Endothelial cell of umbilical vein (primary cell): ENCODE measurements around the gene RNFT2. TPM values are rescaled to one million over a fixed set of nuclear protein-coding genes. Genes with fewer than 3 reads are reported as not detected.

Experiments used
- BruUV-seq: library from RNA; stranded (reverse); fragments of 400-500 nt; replicated peaks from 2 replicates; lab custom pipeline; 2021; lab: Mats Ljungman, UMichigan
- CTCF ChIA-PET: fragments of 300-600, 350-600 bp; sonication (Branson Sonifier 250); formaldehyde crosslinking; loops from one replicate; lab custom pipeline; 2021; ENCODE audit warnings: antibody characterized with exemption, inconsistent platforms; lab: Charles Lee
- POLR2A ChIA-PET: fragments of 300-600, 350-600 bp; sonication (Branson Sonifier 250); formaldehyde crosslinking; loops from one replicate; lab custom pipeline; 2021; ENCODE audit warnings: antibody characterized with exemption, inconsistent platforms; lab: Charles Lee
- DNase-seq: peaks from one replicate; pipeline ENCODE4 v3.0.0-alpha.2; 2011; ENCODE audit warnings: low read depth, low spot score
- FAIRE-seq: peaks from 2 replicates; lab custom pipeline; 2011; peaks lifted over from hg19 to GRCh38; lab: Jason Lieb, UNC
- H2AFZ ChIP-seq: 2 replicates; pipeline ENCODE4 v1.6.0; 2012; ENCODE audit warnings: low read depth, low read length, control low read depth, inconsistent platforms
- H3K27ac ChIP-seq: 2 replicates; pipeline ENCODE4 v1.5.1; 2011; ENCODE audit warnings: low read depth, mild to moderate bottlenecking, control low read depth, low read length, moderate library complexity; ENCODE audit not compliant: insufficient read depth
- H3K27me3 ChIP-seq, 2 experiments: 2 replicates each; pipeline versions ENCODE4 v1.6.0 to v1.6.1; 2011; ENCODE audit warnings: low read length in 2 of 2, mixed read lengths in 1 of 2; ENCODE audit not compliant: control insufficient read depth in 2 of 2, insufficient read depth in 2 of 2
- H3K36me3 ChIP-seq, 2 experiments: 2 replicates in 1 of 2; 3 replicates in 1 of 2; pipeline ENCODE4 v1.5.1; 2011; ENCODE audit warnings: low read length in 2 of 2, mild to moderate bottlenecking in 1 of 2, moderate library complexity in 1 of 2; ENCODE audit not compliant: control insufficient read depth in 2 of 2, insufficient read depth in 2 of 2; ENCODE audit errors: extremely low read depth in 1 of 2
- H3K4me1 ChIP-seq: 3 replicates; pipeline ENCODE4 v1.5.1; 2011; ENCODE audit warnings: mild to moderate bottlenecking, low read length; ENCODE audit not compliant: control insufficient read depth, insufficient read depth; ENCODE audit errors: extremely low read depth
- H3K4me2 ChIP-seq: 2 replicates; pipeline ENCODE4 v1.6.1; 2011; ENCODE audit warnings: low read length, control low read depth, mixed read lengths; ENCODE audit not compliant: insufficient read depth
- H3K4me3 ChIP-seq, 3 experiments: fragments of 200-600 bp in 1 of 3; sonication (generic), shearing (Covaris generic) in 1 of 3; replicated peaks in 1 of 3; 2 replicates each; pipeline ENCODE4 v1.5.1; 2011 to 2016; ENCODE audit warnings: control low read depth in 3 of 3, low read length in 3 of 3, mild to moderate bottlenecking in 2 of 3, inconsistent platforms in 1 of 3, low read depth in 1 of 3, moderate library complexity in 1 of 3; ENCODE audit not compliant: insufficient read depth in 1 of 3
- H3K79me2 ChIP-seq: 2 replicates; pipeline ENCODE4 v1.6.0; 2012; ENCODE audit warnings: low read length, inconsistent platforms; ENCODE audit not compliant: control insufficient read depth, insufficient read depth
- H3K9ac ChIP-seq: replicated peaks from 2 replicates; pipeline ENCODE3; 2011; ENCODE audit warnings: low read length, control low read depth; ENCODE audit not compliant: insufficient read depth; ENCODE audit errors: extremely low read depth
- H3K9me1 ChIP-seq: replicated peaks from 3 replicates; pipeline ENCODE4 v1.6.0; 2011; ENCODE audit warnings: mild to moderate bottlenecking, low read length; ENCODE audit not compliant: control insufficient read depth, insufficient read depth; ENCODE audit errors: extremely low read depth
- H3K9me3 ChIP-seq: replicated peaks from 2 replicates; pipeline ENCODE4 v1.5.1; 2012; ENCODE audit warnings: low read length, inconsistent platforms; ENCODE audit not compliant: control insufficient read depth, insufficient read depth
- H4K20me1 ChIP-seq: replicated peaks from 2 replicates; pipeline ENCODE3; 2011; ENCODE audit warnings: mild to moderate bottlenecking, low read length; ENCODE audit not compliant: control insufficient read depth, insufficient read depth; ENCODE audit errors: extremely low read depth
- CTCF ChIP-seq, 2 donors: IDR thresholded peaks; 1 replicate in 1 of 2; 2 replicates in 1 of 2; pipeline ENCODE4 v1.5.1; 2011; ENCODE audit warnings: low read length in 2 of 2, mild to moderate bottlenecking in 2 of 2, moderate library complexity in 2 of 2, control low read depth in 1 of 2, inconsistent platforms in 1 of 2, low read depth in 1 of 2; ENCODE audit not compliant: insufficient read depth in 1 of 2; ENCODE audit errors: extremely low read depth in 1 of 2
- EZH2 ChIP-seq: IDR thresholded peaks from 2 replicates; pipeline ENCODE4 v1.6.1; 2012; ENCODE audit warnings: borderline replicate concordance, low read depth, mild to moderate bottlenecking, moderate library complexity, low read length, inconsistent platforms; ENCODE audit not compliant: severe bottlenecking
- FOS ChIP-seq: IDR thresholded peaks from 2 replicates; pipeline ENCODE4 v1.6.1; 2011; ENCODE audit warnings: mild to moderate bottlenecking, low read length, moderate library complexity, borderline replicate concordance; ENCODE audit not compliant: insufficient read depth
- GATA2 ChIP-seq: IDR thresholded peaks from 2 replicates; pipeline ENCODE4 v1.7.0; 2011; ENCODE audit warnings: low read depth, mild to moderate bottlenecking, moderate library complexity, mixed read lengths, low read length; ENCODE audit not compliant: insufficient read length, insufficient read depth
- JUN ChIP-seq: IDR thresholded peaks from 2 replicates; pipeline ENCODE4 v1.6.1; 2011; ENCODE audit warnings: borderline replicate concordance, low read depth; ENCODE audit not compliant: insufficient read length, insufficient read depth
- MYC ChIP-seq: IDR thresholded peaks from one replicate; pipeline ENCODE4 v1.6.1; 2011; ENCODE audit warnings: mild to moderate bottlenecking, low read depth, low read length
- POLR2A ChIP-seq: IDR thresholded peaks from 2 replicates; pipeline ENCODE4 v1.6.1; 2012; ENCODE audit warnings: low read depth, mild to moderate bottlenecking, control low read depth, low read length
- POLR2AphosphoS5 ChIP-seq: IDR thresholded peaks from 2 replicates; pipeline ENCODE4 v1.6.1; 2012; ENCODE audit warnings: low read depth, mild to moderate bottlenecking, control low read depth, low read length, moderate library complexity; ENCODE audit not compliant: insufficient read depth
- dilution Hi-C: fragments of 300-500 bp; cut with MboI; formaldehyde crosslinking; loops from one replicate; pipeline ENCODE4 v1.15.0; 2019; ENCODE audit warnings: low sequenced_read_pairs; ENCODE audit not compliant: extremely low pct_ligation_motif_present
- intact Hi-C: fragments of 100-400 bp; cut with micrococcal nuclease; formaldehyde crosslinking; loops from one replicate; pipeline ENCODE4 v1.10.0; 2022
- polyA plus RNA-seq, 4 experiments: library from polyadenylated mRNA; depleted of rRNA in 3 of 4; stranded (reverse) in 3 of 4; unstranded in 1 of 4; fragments of >200 nt; gene quantifications; 2 replicates each; pipeline versions ENCODE4 v1.2.1 to v1.2.3, GENCODE V29; 2011 to 2012; ENCODE audit warnings: missing spikeins in 1 of 4
- total RNA-seq: library from RNA; stranded (reverse); gene quantifications from 2 replicates; pipeline ENCODE4 v1.2.3, GENCODE V29; 2021
- TF ChIP-seq, protein P1 (sequence below): IDR thresholded peaks from 2 replicates; pipeline ENCODE4 v1.6.1; 2011; ENCODE audit not compliant: insufficient read depth, insufficient read length

The RNFT2 gene
- total and polyA plus RNA-seq, 2 donors (not counting 3 experiments of a cell fraction or from before 2014, with no cell fraction given) = 1.4 to 6.6 TPM

DNA sequence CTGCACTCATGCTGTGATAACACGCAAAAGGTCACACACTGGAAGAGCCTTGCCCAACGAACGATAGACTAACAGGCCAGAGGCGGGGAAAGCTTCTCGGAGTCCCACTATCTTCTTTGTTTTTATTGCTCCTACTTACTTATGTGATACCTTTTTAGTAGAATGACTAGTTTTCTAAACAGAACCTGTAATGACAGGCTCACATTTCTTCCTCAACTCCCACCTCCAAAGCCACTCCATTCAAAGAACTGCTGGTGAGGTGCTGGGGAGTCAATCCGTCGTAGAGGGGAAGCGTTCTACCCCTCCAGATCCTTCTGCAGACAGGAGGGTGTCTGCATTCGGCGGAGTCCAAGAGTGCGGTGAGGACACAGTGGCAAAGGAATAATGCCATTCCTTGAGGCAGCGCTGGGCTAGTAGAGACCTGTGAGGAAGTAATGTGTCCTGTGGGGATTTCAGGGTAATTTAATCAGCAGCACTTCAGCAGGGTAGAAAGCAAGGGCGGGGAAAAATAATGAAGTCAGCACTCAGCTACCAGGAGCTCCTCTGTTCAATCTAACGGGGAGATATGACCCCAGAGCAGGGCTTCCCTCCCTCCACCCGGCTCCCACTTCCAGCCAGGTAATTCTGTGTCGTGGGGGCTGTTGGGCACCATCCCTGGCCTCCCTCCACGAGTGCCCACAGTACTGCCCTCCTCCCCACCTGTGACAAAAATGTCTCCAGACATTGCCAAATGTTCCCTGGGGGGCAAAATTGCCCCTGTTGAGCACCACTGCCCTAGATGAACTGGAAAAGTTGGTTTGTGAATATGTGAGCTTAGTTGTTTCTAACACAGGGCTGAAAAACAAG lies 25.4 kb upstream of the RNFT2 start:
- no peaks in the 10 kb centered on the region for H3K79me2 ChIP-seq
- TF ChIP-seq MYC = no peak
- no peak for TF ChIP-seq EZH2
- TF ChIP-seq POLR2A = no peak
- no peak for TF ChIP-seq FOS
- TF ChIP-seq, protein P1, sequence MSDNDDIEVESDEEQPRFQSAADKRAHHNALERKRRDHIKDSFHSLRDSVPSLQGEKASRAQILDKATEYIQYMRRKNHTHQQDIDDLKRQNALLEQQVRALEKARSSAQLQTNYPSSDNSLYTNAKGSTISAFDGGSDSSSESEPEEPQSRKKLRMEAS = no peak
- TF ChIP-seq JUN = no peak
- no peak for TF ChIP-seq CTCF (IDR thresholded peaks at IDR 0.05; ENCODE audit: extremely low read depth in 1 of 2, insufficient read depth in 1 of 2, low read depth in 1 of 2, low read length in 2 of 2)
- no peak for TF ChIP-seq POLR2AphosphoS5
- TF ChIP-seq GATA2 = no peak
- H3K27ac ChIP-seq = no peak overlapping the region
- H3K4me2 ChIP-seq = no peak overlapping the region
- H3K4me3 ChIP-seq = no peak overlapping the region
- no TSS peak for BruUV-seq
- H3K36me3 ChIP-seq = peaks cover 4 to 17% of the 10 kb centered on the region in 2 experiments
- FAIRE-seq (no peak), DNase-seq (no peak)
- H3K9me3 ChIP-seq = no peaks in the 10 kb centered on the region
- ChIA-PET CTCF (interaction anchor here (1.0 kb wide), 1 partner anchor 10 kb away, joined by 3 read pairs; no protein-coding TSS in a partner anchor), POLR2A (no interaction called here)
- no peaks in the 10 kb centered on the region for H3K9me1 ChIP-seq
- no peak overlapping the region for H2AFZ ChIP-seq
- H3K9ac ChIP-seq = no peak overlapping the region
- no peaks in the 10 kb centered on the region for H4K20me1 ChIP-seq
- intact Hi-C loops (no loop called here), dilution Hi-C loops (no loop called here)
- peaks cover 15% of the 10 kb centered on the region in 2 experiments for H3K27me3 ChIP-seq
- H3K4me1 ChIP-seq = no peaks in the 10 kb centered on the region
